OCI-M2 (cell line): ENCODE results near the gene MYO1E.

Experiments
- DNase-seq: peaks from one replicate; lab custom pipeline; 2025; ENCODE audit not compliant: unreplicated experiment; lab: John Stamatoyannopoulos, UW

The MYO1E gene

GRCh38 chr15:59321000-59321689 lies 51.5 kb downstream of the MYO1E start:
- DNase-seq: no peak

- no peak for DNase-seq
These were observed 55.5 kb downstream of the MYO1E start for GRCh38 chr15:59317211-59317610.

GRCh38 chr15:59315914-59316451 lies 56.7 kb downstream of the MYO1E start:
- no peak for DNase-seq

GRCh38 chr15:59313641-59314332 lies 58.9 kb downstream of the MYO1E start:
- no peak for DNase-seq

- no peak for DNase-seq
These were observed 60.5 kb downstream of the MYO1E start for GRCh38 chr15:59312205-59312604.

GRCh38 chr15:59311195-59311594 lies 61.5 kb downstream of the MYO1E start:
- DNase-seq: no peak

- DNase-seq: no peak
These were observed 63.3 kb downstream of the MYO1E start for GRCh38 chr15:59309405-59309804.

GRCh38 chr15:59307165-59307537 lies 65.5 kb downstream of the MYO1E start:
- DNase-seq: no peak

GRCh38 chr15:59306520-59307164 lies 66.0 kb downstream of the MYO1E start:
- no peak for DNase-seq

- DNase-seq: no peak
These were observed 67.9 kb downstream of the MYO1E start for GRCh38 chr15:59304807-59305206.

GRCh38 chr15:59304034-59304795 lies 68.5 kb downstream of the MYO1E start:
- DNase-seq: no peak

GRCh38 chr15:59303633-59304032 lies 69.0 kb downstream of the MYO1E start:
- DNase-seq: no peak

GRCh38 chr15:59303136-59303535 lies 69.5 kb downstream of the MYO1E start:
- DNase-seq: no peak

GRCh38 chr15:59301527-59301926 lies 71.1 kb downstream of the MYO1E start:
- no peak for DNase-seq

GRCh38 chr15:59300618-59301139 lies 72.0 kb downstream of the MYO1E start:
- no peak for DNase-seq

GRCh38 chr15:59299929-59300617 lies 72.6 kb downstream of the MYO1E start:
- no peak for DNase-seq

- DNase-seq: no peak
These were observed 73.8 kb downstream of the MYO1E start for GRCh38 chr15:59298854-59299250.

- no peak for DNase-seq
These were observed 74.3 kb downstream of the MYO1E start for GRCh38 chr15:59298225-59298853.

- DNase-seq: no peak
These were observed 76.5 kb downstream of the MYO1E start for GRCh38 chr15:59296181-59296617.
